Lower leg skin (tissue), 3 donors: ENCODE results near the gene UBE2M.

ENCODE experiments used
- POLR2A ChIP-seq, 2 donors: fragments of 450-650 bp; IDR thresholded peaks; one replicate each; pipeline ENCODE4 v1.6.1; 2016 to 2017; ENCODE audit warnings: antibody characterized with exemption in 2 of 2, mild to moderate bottlenecking in 1 of 2, moderate library complexity in 1 of 2
- TF ChIP-seq, protein P1 (sequence below), 3 donors: fragments of 450-650 bp; IDR thresholded peaks; one replicate each; pipeline ENCODE4 v1.5.1; 2016; ENCODE audit warnings: antibody characterized with exemption in 3 of 3, mild to moderate bottlenecking in 3 of 3, moderate library complexity in 2 of 3

DNA sequence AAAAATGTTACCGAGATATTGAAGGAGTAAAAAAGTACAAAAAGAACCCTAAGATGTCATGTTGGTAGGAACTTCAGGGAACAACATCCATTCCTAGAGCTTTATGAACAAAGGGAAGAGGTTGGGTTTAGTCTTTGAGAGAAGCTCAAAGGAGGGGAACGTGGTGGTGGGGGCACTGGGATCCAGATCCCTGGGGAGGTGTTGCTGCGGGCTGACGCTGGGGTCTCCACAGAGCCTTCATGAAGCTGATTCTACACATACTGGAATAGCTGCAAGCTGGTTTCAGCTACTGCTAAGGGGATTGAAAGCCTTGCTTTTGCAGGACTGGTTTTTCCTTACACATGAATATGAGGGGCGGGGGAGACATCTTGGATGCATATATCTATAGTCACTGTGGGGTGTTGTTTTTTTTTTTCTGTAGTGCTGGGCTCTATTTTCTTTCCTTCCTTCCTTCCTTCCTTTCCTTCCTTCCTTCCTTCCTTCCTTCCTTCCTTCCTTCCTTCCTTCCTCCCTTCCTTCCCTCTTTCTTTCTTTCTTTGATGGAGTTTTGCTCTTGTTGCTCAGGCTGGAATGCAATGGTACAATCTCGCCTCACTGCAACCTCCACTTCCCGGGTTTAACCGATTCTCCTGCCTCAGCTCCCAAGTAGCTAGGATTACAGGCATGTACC is 21.2 kb upstream of the UBE2M start:
- TF ChIP-seq, protein P1, sequence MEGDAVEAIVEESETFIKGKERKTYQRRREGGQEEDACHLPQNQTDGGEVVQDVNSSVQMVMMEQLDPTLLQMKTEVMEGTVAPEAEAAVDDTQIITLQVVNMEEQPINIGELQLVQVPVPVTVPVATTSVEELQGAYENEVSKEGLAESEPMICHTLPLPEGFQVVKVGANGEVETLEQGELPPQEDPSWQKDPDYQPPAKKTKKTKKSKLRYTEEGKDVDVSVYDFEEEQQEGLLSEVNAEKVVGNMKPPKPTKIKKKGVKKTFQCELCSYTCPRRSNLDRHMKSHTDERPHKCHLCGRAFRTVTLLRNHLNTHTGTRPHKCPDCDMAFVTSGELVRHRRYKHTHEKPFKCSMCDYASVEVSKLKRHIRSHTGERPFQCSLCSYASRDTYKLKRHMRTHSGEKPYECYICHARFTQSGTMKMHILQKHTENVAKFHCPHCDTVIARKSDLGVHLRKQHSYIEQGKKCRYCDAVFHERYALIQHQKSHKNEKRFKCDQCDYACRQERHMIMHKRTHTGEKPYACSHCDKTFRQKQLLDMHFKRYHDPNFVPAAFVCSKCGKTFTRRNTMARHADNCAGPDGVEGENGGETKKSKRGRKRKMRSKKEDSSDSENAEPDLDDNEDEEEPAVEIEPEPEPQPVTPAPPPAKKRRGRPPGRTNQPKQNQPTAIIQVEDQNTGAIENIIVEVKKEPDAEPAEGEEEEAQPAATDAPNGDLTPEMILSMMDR (IDR thresholded peaks at IDR 0.05) = no peak
- TF ChIP-seq POLR2A (IDR thresholded peaks at IDR 0.05) = no peak
